Peyer's patch (tissue), 4 donors: ENCODE measurements around the gene TAAR2. TPM values are rescaled to one million over a fixed set of nuclear protein-coding genes. Genes with fewer than 3 reads are reported as not detected.
"Not testable (repeated sequence)": the region's sequence is repeated elsewhere in the genome, so short reads cannot be mapped to it uniquely, and the experiment has no call there.

ENCODE experiments used
- DNase-seq, 3 donors: peaks; one replicate each; pipeline ENCODE4 v3.0.0-alpha.2; 2017 to 2019
- H3K27ac ChIP-seq, 4 donors: fragments of 200-600 bp; sonication (generic); one replicate each; pipeline ENCODE4 v1.5.1; 2016 to 2019
- H3K27me3 ChIP-seq, 2 donors: fragments of 200-600 bp; sonication (generic); one replicate each; pipeline ENCODE4 v1.5.1; 2019
- H3K36me3 ChIP-seq, 3 donors: fragments of 200-600 bp; sonication (generic); one replicate each; pipeline ENCODE4 v1.5.1; 2016 to 2019
- H3K4me1 ChIP-seq, 4 donors: fragments of 200-600 bp; sonication (generic); one replicate each; pipeline ENCODE4 v1.5.1; 2016 to 2019
- H3K4me3 ChIP-seq, 4 donors: fragments of 200-600 bp; sonication (generic); 1 replicate in 3 of 4; 2 replicates in 1 of 4; pipeline ENCODE4 v1.5.1; 2016 to 2019; ENCODE audit warnings: mild to moderate bottlenecking in 1 of 4
- H3K9me3 ChIP-seq, 4 donors: fragments of 200-600 bp; sonication (generic); one replicate each; pipeline ENCODE4 v1.5.1; 2016 to 2019; ENCODE audit warnings: mild to moderate bottlenecking in 1 of 4
- POLR2A ChIP-seq, 2 donors: fragments of 450-650 bp; IDR thresholded peaks; one replicate each; pipeline ENCODE4 v1.5.1; 2017; ENCODE audit warnings: antibody characterized with exemption in 2 of 2, mild to moderate bottlenecking in 2 of 2, moderate library complexity in 2 of 2
- total RNA-seq, 4 donors: library from RNA; depleted of rRNA; stranded (reverse); fragments of >200 nt; gene quantifications; one replicate each; pipeline ENCODE4 v1.1.0, GENCODE V29; 2016
- TF ChIP-seq, protein P1 (sequence below), 6 experiments: fragments of 450-650 bp in 4 of 6; fragments of 200-600 bp in 2 of 6; sonication (generic) in 1 of 6; IDR thresholded peaks; one replicate each; pipeline ENCODE4 v1.5.1; 2017 to 2019; ENCODE audit warnings: antibody characterized with exemption in 6 of 6, mild to moderate bottlenecking in 3 of 6, moderate library complexity in 1 of 6

Gene TAAR2
- total RNA-seq, 4 donors from 2014 or later: not detected

DNA sequence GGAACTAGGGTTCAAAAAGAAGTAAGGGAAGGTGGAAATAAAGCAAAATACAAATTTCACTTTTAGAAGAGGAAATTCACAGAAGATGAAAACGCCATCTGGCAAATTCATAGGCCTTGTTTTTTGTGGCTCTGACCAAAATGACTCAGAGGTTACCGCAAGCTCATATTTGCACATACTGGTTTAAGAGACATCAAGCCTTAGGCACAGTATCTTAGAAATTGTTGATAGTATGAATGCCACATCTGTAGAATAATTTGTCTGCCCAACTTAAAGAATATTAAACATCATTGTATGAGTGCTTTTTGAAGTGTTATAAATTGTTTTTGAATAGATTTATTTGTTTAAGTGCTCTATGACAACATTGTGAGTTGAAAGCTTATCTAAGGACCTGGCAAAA is 24.3 kb upstream of the TAAR2 start:
- Histone ChIP-seq H3K4me1 (no peaks in the 10 kb centered on the region), H3K9me3 (no peaks in the 10 kb centered on the region), H3K27ac (peak overlapping the region in 1 of 4 donors; percentile 8), H3K36me3 (no peaks in the 10 kb centered on the region), H3K4me3 (no peak overlapping the region), H3K27me3 (no peaks in the 10 kb centered on the region)
- TF ChIP-seq, protein P1, sequence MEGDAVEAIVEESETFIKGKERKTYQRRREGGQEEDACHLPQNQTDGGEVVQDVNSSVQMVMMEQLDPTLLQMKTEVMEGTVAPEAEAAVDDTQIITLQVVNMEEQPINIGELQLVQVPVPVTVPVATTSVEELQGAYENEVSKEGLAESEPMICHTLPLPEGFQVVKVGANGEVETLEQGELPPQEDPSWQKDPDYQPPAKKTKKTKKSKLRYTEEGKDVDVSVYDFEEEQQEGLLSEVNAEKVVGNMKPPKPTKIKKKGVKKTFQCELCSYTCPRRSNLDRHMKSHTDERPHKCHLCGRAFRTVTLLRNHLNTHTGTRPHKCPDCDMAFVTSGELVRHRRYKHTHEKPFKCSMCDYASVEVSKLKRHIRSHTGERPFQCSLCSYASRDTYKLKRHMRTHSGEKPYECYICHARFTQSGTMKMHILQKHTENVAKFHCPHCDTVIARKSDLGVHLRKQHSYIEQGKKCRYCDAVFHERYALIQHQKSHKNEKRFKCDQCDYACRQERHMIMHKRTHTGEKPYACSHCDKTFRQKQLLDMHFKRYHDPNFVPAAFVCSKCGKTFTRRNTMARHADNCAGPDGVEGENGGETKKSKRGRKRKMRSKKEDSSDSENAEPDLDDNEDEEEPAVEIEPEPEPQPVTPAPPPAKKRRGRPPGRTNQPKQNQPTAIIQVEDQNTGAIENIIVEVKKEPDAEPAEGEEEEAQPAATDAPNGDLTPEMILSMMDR (IDR thresholded peaks at IDR 0.05): no peak
- no peak for TF ChIP-seq POLR2A (IDR thresholded peaks at IDR 0.05)
- DNase-seq: no peak

DNA sequence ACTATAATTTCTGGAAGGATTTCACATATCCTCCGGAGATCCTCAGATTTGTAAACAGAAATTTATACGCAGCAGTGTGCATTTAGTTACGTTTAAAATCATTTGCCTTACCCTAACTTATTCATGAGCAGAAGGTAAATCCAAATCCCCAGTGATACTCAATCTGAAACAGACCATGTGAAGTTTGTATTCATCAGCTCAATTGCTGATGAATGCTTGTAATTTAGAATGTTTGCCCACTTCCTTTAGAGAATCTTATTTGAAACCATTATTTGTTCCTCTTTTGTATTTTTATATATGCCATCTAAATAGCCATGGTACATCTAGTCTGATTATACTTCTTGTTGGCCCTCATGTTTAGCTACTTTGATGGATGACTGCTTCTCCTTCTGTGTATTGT is 19.5 kb upstream of the TAAR2 start:
- Histone ChIP-seq H3K27me3 (no peaks in the 10 kb centered on the region), H3K4me3 (no peak overlapping the region), H3K36me3 (no peaks in the 10 kb centered on the region), H3K27ac (no peak overlapping the region), H3K9me3 (no peaks in the 10 kb centered on the region), H3K4me1 (no peaks in the 10 kb centered on the region)
- no peak for DNase-seq
- TF ChIP-seq, protein P1 (IDR thresholded peaks at IDR 0.05): no peak
- no peak for TF ChIP-seq POLR2A (IDR thresholded peaks at IDR 0.05)

GRCh38 chr6:132637135-132637534 is 13.1 kb upstream of the TAAR2 start:
- DNase-seq, H3K27ac ChIP-seq, H3K36me3 ChIP-seq, H3K27me3 ChIP-seq, H3K9me3 ChIP-seq, H3K4me3 ChIP-seq, H3K4me1 ChIP-seq: not testable (repeated sequence)

DNA sequence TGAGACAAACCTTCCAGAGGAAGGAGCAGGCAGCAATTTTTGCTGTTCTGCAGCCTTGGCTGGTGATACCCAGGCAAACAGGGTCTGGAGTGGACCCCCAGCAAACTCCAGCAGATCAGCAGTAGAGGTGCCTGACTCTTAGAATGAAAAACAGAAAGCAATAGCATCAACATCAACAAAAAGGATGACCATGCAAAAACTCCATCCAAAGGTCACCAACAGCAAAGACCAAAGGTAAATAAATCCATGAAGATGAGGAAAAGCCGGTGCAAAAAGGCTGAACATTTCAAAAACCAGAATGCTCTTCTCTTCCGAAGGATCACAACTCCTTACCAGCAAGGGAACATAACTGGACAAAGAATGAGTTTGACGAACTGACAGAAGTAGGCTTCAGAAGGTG is 11.8 kb upstream of the TAAR2 start:
- H3K4me1 ChIP-seq, H3K27ac ChIP-seq, H3K4me3 ChIP-seq, H3K9me3 ChIP-seq, H3K36me3 ChIP-seq, H3K27me3 ChIP-seq, DNase-seq: not testable (repeated sequence)

- H3K27ac ChIP-seq, H3K27me3 ChIP-seq, H3K36me3 ChIP-seq, H3K4me3 ChIP-seq, H3K4me1 ChIP-seq, DNase-seq, H3K9me3 ChIP-seq: not testable (repeated sequence)
Measured at GRCh38 chr6:132635288-132635687, 11.2 kb upstream of the TAAR2 start.

DNA sequence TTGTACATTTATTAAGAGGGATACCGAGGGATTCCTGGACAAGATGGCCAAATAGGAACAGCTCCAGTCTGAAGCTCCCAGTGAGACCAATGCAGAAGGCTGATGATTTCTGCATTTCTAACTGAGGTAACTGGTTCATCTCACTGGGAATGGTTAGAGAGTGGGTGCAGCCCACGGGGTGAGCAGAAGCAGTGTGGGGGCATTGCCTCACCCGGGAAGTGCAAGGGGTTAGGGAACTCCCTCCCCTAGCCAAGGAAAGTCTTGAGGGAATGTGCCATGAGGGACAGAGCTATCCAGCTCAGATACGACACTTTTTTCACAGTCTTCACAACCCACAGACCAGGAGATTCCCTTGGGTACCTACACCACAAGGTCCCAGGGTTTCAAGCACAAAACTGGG is 10.7 kb upstream of the TAAR2 start:
- no peaks in the 10 kb centered on the region for H3K9me3 ChIP-seq
- H3K4me1 ChIP-seq: no peaks in the 10 kb centered on the region
- H3K4me3 ChIP-seq: no peak overlapping the region
- H3K36me3 ChIP-seq: no peaks in the 10 kb centered on the region
- TF ChIP-seq, protein P1 (IDR thresholded peaks at IDR 0.05): no peak
- TF ChIP-seq POLR2A (IDR thresholded peaks at IDR 0.05): no peak
- H3K27me3 ChIP-seq: no peaks in the 10 kb centered on the region
- H3K27ac ChIP-seq: no peak overlapping the region
- DNase-seq: no peak

- H3K27ac ChIP-seq: no peak overlapping the region
Measured at GRCh38 chr6:132633362-132633761, 9.3 kb upstream of the TAAR2 start.

More at GRCh38 chr6:132633362-132633761, 9.3 kb upstream of the TAAR2 start:
- Histone ChIP-seq H3K9me3 (no peaks in the 10 kb centered on the region), H3K27me3 (no peaks in the 10 kb centered on the region), H3K4me1 (no peaks in the 10 kb centered on the region), H3K36me3 (no peaks in the 10 kb centered on the region), H3K4me3 (no peak overlapping the region)
- no peak for DNase-seq
- TF ChIP-seq, protein P1 (IDR thresholded peaks at IDR 0.05): no peak
- no peak for TF ChIP-seq POLR2A (IDR thresholded peaks at IDR 0.05)
